Stimulated activated naive B cell treated with anti-CD40 and anti-IgM and Interleukin-4, amounts not matched to agents 10 μg/mL and 1 μg/mL and 100 μg/mL, for 72 hours (primary cell): Measurements from ENCODE around the gene PI4KA.
A peak's percentile ranks its signal among the peaks of the same experiment; 100 is the strongest.
"Not testable (repeated sequence)": the region's sequence is repeated elsewhere in the genome, so short reads cannot be mapped to it uniquely, and the experiment has no call there.

Experiments
- ATAC-seq, 2 donors: fragments of 150-1000 bp; cut with Tn5 transposase; replicated peaks; 2 replicates each; pipeline ENCODE4 v1.10.0; 2021; ENCODE audit warnings: moderate library complexity in 1 of 2
- DNase-seq: peaks from one replicate; pipeline ENCODE4 v3.0.0; 2021
- H3K27ac Mint-ChIP-seq: one replicate; pipeline ENCODE4 v1.8.0; 2022; ENCODE audit warnings: mild to moderate bottlenecking, mixed read lengths
- H3K27me3 Mint-ChIP-seq, 2 donors: one replicate each; pipeline ENCODE4 v1.8.0; 2022; ENCODE audit warnings: mixed read lengths in 2 of 2
- H3K36me3 Mint-ChIP-seq, 2 donors: one replicate each; pipeline ENCODE4 v1.8.0; 2022; ENCODE audit warnings: mixed read lengths in 2 of 2, mild to moderate bottlenecking in 1 of 2
- H3K4me1 Mint-ChIP-seq, 2 donors: one replicate each; pipeline ENCODE4 v1.8.0; 2022; ENCODE audit warnings: mixed read lengths in 2 of 2, mild to moderate bottlenecking in 1 of 2
- H3K4me3 Mint-ChIP-seq, 2 donors: one replicate each; pipeline ENCODE4 v1.8.0; 2022; ENCODE audit warnings: mild to moderate bottlenecking in 2 of 2, mixed read lengths in 2 of 2, moderate library complexity in 1 of 2
- H3K9me3 Mint-ChIP-seq, 2 donors: one replicate each; pipeline ENCODE4 v1.8.0; 2022; ENCODE audit warnings: mixed read lengths in 2 of 2, mild to moderate bottlenecking in 1 of 2

The PI4KA gene

GRCh38 chr22:20781272-20781990 is 77.2 kb downstream of the PI4KA start:
- Mint-ChIP-seq H3K4me1 (peaks cover 6 to 17% of the 10 kb centered on the region in 2 donors), H3K27ac (no peak overlapping the region), H3K4me3 (no peak overlapping the region), H3K27me3 (no peaks in the 10 kb centered on the region), H3K36me3 (peaks cover 31 to 40% of the 10 kb centered on the region in 2 donors), H3K9me3 (no peaks in the 10 kb centered on the region)
- DNase-seq = no peak
- ATAC-seq = no peak

GRCh38 chr22:20779818-20780158 is 78.8 kb downstream of the PI4KA start:
- Mint-ChIP-seq H3K4me3 (no peak overlapping the region), H3K4me1 (peaks cover 6 to 17% of the 10 kb centered on the region in 2 donors), H3K36me3 (peaks cover 32 to 34% of the 10 kb centered on the region in 2 donors), H3K27me3 (no peaks in the 10 kb centered on the region), H3K27ac (no peak overlapping the region), H3K9me3 (no peaks in the 10 kb centered on the region)
- DNase-seq = no peak
- ATAC-seq = no peak

- no peak overlapping the region for H3K27ac Mint-ChIP-seq
- H3K27me3 Mint-ChIP-seq = no peaks in the 10 kb centered on the region
- H3K4me3 Mint-ChIP-seq = no peak overlapping the region
- no peak for DNase-seq
- ATAC-seq = no peak
- peaks cover 6 to 13% of the 10 kb centered on the region in 2 donors for H3K4me1 Mint-ChIP-seq
- H3K9me3 Mint-ChIP-seq = no peaks in the 10 kb centered on the region
- peaks cover 32 to 37% of the 10 kb centered on the region in 2 donors for H3K36me3 Mint-ChIP-seq
These were observed 79.4 kb downstream of the PI4KA start for GRCh38 chr22:20779014-20779817.

DNA sequence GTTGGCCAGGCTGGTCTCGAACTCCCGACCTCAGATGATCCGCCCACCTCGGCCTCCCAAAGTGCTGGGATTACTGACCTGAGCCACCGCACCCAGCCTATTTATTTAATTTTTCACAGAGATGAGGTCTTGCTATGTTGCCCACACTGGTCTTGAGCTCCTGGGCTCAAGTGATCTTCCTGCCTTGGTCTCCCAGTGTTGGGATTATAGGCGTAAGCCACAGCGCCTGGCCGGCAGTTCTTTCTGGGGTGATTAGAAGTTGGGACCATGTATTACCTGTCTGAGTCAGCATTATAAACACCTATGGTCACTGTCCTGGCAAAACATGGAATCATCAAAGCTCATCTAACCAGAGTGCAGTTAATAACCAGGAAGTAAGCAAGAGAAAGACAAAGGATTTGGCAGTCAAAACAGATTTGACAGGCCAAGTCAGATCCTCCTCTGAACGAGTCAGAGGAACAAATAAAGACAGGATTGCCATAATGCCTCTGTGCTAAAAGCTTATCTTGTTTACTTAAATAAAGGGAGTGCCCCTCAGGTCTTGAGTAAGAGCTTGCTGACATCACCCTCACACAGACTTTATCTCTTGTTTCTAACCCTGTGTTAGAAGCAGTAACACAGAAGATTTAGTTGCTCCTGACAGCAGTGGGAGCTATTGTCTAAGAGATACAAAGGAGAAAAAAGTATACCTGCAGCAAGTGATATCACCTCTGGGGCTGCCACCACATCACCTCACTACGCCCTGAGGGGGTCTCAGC is 81.0 kb downstream of the PI4KA start:
- Mint-ChIP-seq H3K27me3 (no peaks in the 10 kb centered on the region), H3K4me3 (no peak overlapping the region), H3K4me1 (no peaks in the 10 kb centered on the region), H3K27ac (no peak overlapping the region), H3K9me3 (no peaks in the 10 kb centered on the region), H3K36me3 (peaks cover 31 to 33% of the 10 kb centered on the region in 2 donors)
- no peak for DNase-seq
- ATAC-seq = no peak

GRCh38 chr22:20776624-20777405 is 81.8 kb downstream of the PI4KA start:
- Mint-ChIP-seq H3K27ac (no peak overlapping the region), H3K27me3 (no peaks in the 10 kb centered on the region), H3K36me3 (peaks cover 31 to 34% of the 10 kb centered on the region in 2 donors), H3K4me1 (no peaks in the 10 kb centered on the region), H3K4me3 (no peak overlapping the region), H3K9me3 (no peaks in the 10 kb centered on the region)
- DNase-seq (no peak), ATAC-seq (no peak)

DNA sequence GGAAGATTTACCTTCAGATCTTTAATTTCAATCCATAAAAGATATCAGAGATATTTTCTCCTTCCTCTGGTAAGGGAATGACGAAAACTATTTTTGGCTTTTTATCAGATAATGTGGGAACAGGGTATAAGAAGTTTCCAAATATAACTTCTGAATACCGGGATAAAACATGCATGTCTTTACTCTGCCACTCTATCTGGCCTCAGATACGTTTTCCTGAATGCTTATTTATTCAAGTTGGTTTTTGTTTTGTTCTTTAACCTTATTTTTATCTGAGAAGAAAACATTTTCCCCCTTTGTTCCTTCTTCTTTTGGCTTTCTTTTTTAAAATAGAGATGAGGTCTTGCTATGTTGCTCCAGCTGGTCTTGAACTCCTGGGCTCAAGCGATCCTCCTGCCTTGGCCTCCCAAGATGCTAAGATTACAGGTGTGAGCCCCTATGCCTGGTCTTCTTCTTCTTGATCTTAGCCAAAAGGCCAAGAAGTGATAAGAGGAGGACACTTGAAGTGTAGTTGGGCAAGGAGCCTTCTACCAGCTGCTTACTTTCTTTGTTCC is 83.2 kb downstream of the PI4KA start:
- ATAC-seq (no peak), DNase-seq (no peak)
- H3K27me3 Mint-ChIP-seq = no peaks in the 10 kb centered on the region
- no peaks in the 10 kb centered on the region for H3K9me3 Mint-ChIP-seq
- no peaks in the 10 kb centered on the region for H3K4me1 Mint-ChIP-seq
- no peak overlapping the region for H3K4me3 Mint-ChIP-seq
- H3K27ac Mint-ChIP-seq = no peak overlapping the region
- peaks cover 28 to 42% of the 10 kb centered on the region in 2 donors for H3K36me3 Mint-ChIP-seq

GRCh38 chr22:20774882-20775281 is 83.7 kb downstream of the PI4KA start:
- ATAC-seq (no peak), DNase-seq (no peak)
- Mint-ChIP-seq H3K27me3 (no peaks in the 10 kb centered on the region), H3K27ac (no peak overlapping the region), H3K4me1 (peaks cover 0 to 2% of the 10 kb centered on the region in 2 donors), H3K9me3 (no peaks in the 10 kb centered on the region), H3K4me3 (no peak overlapping the region), H3K36me3 (peaks cover 30 to 43% of the 10 kb centered on the region in 2 donors)

DNA sequence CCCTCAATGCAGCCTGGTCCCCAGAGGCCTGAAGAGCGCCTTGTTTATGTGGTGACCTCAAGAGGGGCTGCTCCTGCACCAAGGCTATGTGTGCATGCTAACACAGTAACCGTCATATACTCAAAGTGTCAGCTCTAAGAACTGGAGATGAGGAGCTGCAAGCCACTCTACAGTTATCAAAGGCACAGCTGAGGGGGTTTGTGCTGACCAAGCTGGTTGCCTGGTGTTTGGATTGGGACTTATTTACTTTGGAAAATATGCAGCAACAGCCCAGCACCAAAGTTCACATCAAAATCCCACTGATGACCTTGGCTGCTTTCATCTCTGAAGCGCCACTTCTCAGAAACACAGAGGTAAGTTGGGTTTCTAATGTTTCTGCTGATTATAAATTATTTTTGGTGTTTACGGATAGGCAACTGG is 84.8 kb downstream of the PI4KA start, which contains the start of gene SERPIND1:
Gene SERPIND1 (plus strand): TSS at position 321 of the 420 bp plus-strand sequence. CDS start 5,200 bp downstream, outside the sequence.
- Mint-ChIP-seq H3K27ac (peak within 1 kb of the TSS; percentile 9), H3K4me3 (no peak within 1 kb of the TSS), H3K9me3 (no peaks in the 10 kb centered on the region), H3K36me3 (peaks cover 28 to 43% of the 10 kb centered on the region in 2 donors), H3K27me3 (no peaks in the 10 kb centered on the region), H3K4me1 (peaks cover 4 to 13% of the 10 kb centered on the region in 2 donors)
- DNase-seq = no peak
- ATAC-seq = no peak

GRCh38 chr22:20771918-20772625 is 86.5 kb downstream of the PI4KA start:
- Mint-ChIP-seq H3K4me3 (no peak overlapping the region), H3K4me1 (peaks cover 7 to 18% of the 10 kb centered on the region in 2 donors), H3K9me3 (no peaks in the 10 kb centered on the region), H3K36me3 (peaks cover 25 to 43% of the 10 kb centered on the region in 2 donors), H3K27ac (no peak overlapping the region), H3K27me3 (no peaks in the 10 kb centered on the region)
- no peak for ATAC-seq
- DNase-seq = no peak

DNA sequence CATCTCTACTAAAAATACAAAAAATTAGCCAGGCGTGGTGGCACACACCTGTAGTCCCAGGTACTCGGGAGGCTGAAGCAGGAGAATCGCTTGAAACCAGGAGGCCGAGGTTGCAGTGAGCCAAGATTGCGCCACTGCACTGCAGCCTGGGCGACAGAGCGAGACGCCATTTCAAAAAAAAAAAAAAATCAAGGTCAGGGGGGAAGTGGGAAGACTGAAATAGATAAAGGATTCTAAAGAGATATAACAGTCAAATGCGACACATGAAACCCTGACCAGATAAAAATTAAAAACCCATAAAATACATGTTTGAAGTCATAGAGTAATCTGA is 89.2 kb downstream of the PI4KA start:
- not testable (repeated sequence) for H3K27me3 Mint-ChIP-seq, DNase-seq, H3K9me3 Mint-ChIP-seq, H3K4me3 Mint-ChIP-seq
- Mint-ChIP-seq H3K27ac (peak overlapping the region; percentile 62), H3K36me3 (peaks cover 31 to 61% of the 10 kb centered on the region in 2 donors), H3K4me1 (peaks cover 7 to 18% of the 10 kb centered on the region in 2 donors)
- ATAC-seq = peak in 1 of 2 donors; percentile 16

DNA sequence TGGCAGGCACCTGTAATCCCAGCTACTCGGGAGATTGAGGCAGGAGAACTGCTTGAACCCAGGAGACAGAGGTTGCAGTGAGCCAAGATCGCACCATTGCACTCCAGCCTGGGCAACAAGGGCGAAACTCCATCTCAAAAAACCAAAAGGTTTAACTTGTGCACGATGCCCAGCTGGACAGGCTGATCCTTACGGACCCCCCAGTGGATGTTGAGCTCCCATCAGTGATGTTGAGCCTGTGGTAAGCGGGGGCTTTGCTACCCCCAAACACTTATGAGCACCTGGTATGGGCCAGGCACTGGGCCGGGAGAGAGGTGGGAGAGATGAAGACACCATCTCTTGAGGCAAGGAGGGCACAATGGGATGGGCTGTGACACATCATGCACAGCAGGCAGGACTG is 92.1 kb downstream of the PI4KA start:
- Mint-ChIP-seq H3K9me3 (no peaks in the 10 kb centered on the region), H3K27me3 (no peaks in the 10 kb centered on the region), H3K4me1 (peaks cover 7 to 18% of the 10 kb centered on the region in 2 donors), H3K36me3 (peaks cover 47 to 74% of the 10 kb centered on the region in 2 donors), H3K4me3 (no peak overlapping the region), H3K27ac (no peak overlapping the region)
- ATAC-seq (no peak), DNase-seq (no peak)

DNA sequence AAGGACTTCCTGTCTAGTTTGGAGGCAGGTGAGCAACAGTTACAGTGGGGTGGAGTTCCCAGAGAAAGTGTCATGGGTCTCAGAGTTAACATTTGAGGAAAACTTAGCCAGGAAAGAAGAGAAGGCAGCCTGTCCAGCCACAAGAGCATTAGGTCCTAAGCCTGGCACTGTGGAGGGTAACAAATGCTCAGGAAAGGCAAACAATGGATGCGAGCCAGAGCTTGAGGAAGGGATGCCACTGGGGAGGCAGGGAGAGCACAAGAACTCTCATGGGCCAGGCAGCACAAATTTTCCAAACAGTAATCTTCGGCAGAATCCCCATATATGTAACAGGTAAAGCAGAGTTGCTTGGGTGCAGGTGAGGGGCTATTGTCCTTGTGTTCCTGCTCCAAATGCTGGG is 92.7 kb downstream of the PI4KA start:
- ATAC-seq = no peak
- Mint-ChIP-seq H3K27ac (no peak overlapping the region), H3K4me3 (no peak overlapping the region), H3K36me3 (peaks cover 51 to 73% of the 10 kb centered on the region in 2 donors), H3K4me1 (peaks cover 7 to 18% of the 10 kb centered on the region in 2 donors), H3K9me3 (no peaks in the 10 kb centered on the region), H3K27me3 (no peaks in the 10 kb centered on the region)
- no peak for DNase-seq

DNA sequence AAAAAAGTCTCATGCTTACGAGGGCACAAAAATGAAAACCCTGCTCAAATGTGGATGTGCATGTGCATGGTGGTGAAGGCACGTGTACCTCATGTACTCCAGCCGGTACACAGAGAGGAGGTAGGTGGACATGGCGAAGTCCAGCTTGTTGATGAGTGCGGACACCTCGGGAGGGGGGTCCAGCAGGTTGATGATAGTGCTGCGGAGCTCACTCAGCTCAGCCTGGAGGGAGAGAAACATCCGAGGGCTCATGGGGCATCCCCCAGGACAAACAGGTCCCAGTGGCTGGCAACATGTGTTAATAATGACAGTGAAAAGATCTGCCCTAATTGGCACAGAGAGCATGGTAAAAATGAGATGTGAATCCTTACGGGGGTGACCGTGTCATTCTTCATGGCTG is 93.9 kb downstream of the PI4KA start:
- Mint-ChIP-seq H3K4me1 (peaks cover 6 to 14% of the 10 kb centered on the region in 2 donors), H3K4me3 (no peak overlapping the region), H3K27ac (no peak overlapping the region), H3K9me3 (no peaks in the 10 kb centered on the region), H3K27me3 (no peaks in the 10 kb centered on the region), H3K36me3 (peaks cover 54 to 68% of the 10 kb centered on the region in 2 donors)
- DNase-seq = no peak
- ATAC-seq = no peak
